Ovary (tissue), 9 donors: ENCODE measurements around the gene FAM114A2. TPM values are rescaled to one million over a fixed set of nuclear protein-coding genes. Genes with fewer than 3 reads are reported as not detected.

Experiments used
- DNase-seq, 5 donors: peaks; one replicate each; pipeline ENCODE4 v3.0.0-alpha.2; 2019 to 2020
- H3K27ac ChIP-seq, 2 donors: fragments of 200-600 bp; one replicate each; pipeline versions ENCODE4 v1.5.1 to v1.8.0; 2019 to 2022
- H3K27me3 ChIP-seq: fragments of 200-600 bp; one replicate; pipeline ENCODE4 v1.8.0; 2022
- H3K36me3 ChIP-seq: fragments of 200-600 bp; sonication (generic); one replicate; pipeline ENCODE4 v1.5.1; 2019
- H3K4me1 ChIP-seq: one replicate; pipeline ENCODE4 v1.8.1; 2013; ENCODE audit warnings: mild to moderate bottlenecking, moderate library complexity; ENCODE audit not compliant: insufficient read depth
- H3K4me3 ChIP-seq: fragments of 200-600 bp; sonication (generic); one replicate; pipeline ENCODE4 v1.5.1; 2017
- H3K9me3 ChIP-seq, 2 donors: fragments of 200-600 bp in 1 of 2; sonication (generic) in 1 of 2; one replicate each; pipeline versions ENCODE4 v1.5.1 to v1.8.1; 2013 to 2019; ENCODE audit warnings: mild to moderate bottlenecking in 1 of 2, moderate library complexity in 1 of 2
- CTCF ChIP-seq, 3 donors: fragments of 450-650 bp in 2 of 3; fragments of 200-600 bp in 1 of 3; IDR thresholded peaks; one replicate each; pipeline versions ENCODE4 v1.5.1 to v1.8.0; 2016 to 2022; ENCODE audit warnings: antibody characterized with exemption in 3 of 3, mild to moderate bottlenecking in 1 of 3
- EP300 ChIP-seq: sonication (generic); formaldehyde crosslinking; IDR thresholded peaks from one replicate; pipeline ENCODE4 v1.6.1; 2017; ENCODE audit warnings: antibody characterized with exemption
- POLR2A ChIP-seq: fragments of 450-650 bp; IDR thresholded peaks from one replicate; pipeline ENCODE4 v1.6.1; 2017; ENCODE audit warnings: antibody characterized with exemption, mild to moderate bottlenecking, moderate library complexity
- WGBS, 3 donors: extraction: QIAGEN DNeasy Blood & Tissue Kit in 1 of 3; methylation state at CpG; one replicate each; pipeline versions ENCODE4 v1.1.5 to v1.1.7; 2013 to 2017; 5-methylcytosine and 5-hydroxymethylcytosine counted together
- intact Hi-C, 4 donors: fragments of 100-400 bp; cut with DNase I; formaldehyde crosslinking; loops; one replicate each; pipeline versions ENCODE4 v1.11.0 to v1.15.1; 2022 to 2023
- polyA plus RNA-seq, 2 donors: library from polyadenylated mRNA; stranded (reverse); fragments of 200-250 nt in 1 of 2; fragments of 350-450 nt in 1 of 2; fragmentation: Illumina TruSeq in 1 of 2; extraction: RNeasy Lipid Tissue Mini Kit (QIAGEN cat#74804) in 1 of 2; gene quantifications; one replicate each; pipeline ENCODE4 v1.2.3, GENCODE V29; 2013 to 2014
- total RNA-seq, 7 donors: library from RNA; depleted of rRNA in 2 of 7; stranded (reverse); fragments of >200 nt in 2 of 7; fragmentation: NEBNext Ultra II Directional in 3 of 7; extraction: Animal tissue kit (Norgen Biotek cat#: 25700) in 3 of 7; gene quantifications; one replicate each; pipeline versions ENCODE4 v1.1.0 to v1.2.4, GENCODE V29; 2016 to 2023
- donor health status: DM: no; HTN: no; CAD: no; lungs with moderate emphysema.
- donor health status: DM: no; HTN: no; CAD: no.
- donor health status: Bipolar disorder and iron deficiency.
- donor health status: DM: yes; HTN: yes; CAD: no.
- donor health status: DM: no; HTN: no; CAD: no.
- donor health status: DM: yes; HTN: yes; CAD: no.

FAM114A2 gene
- total and polyA plus RNA-seq, 9 donors, result 9.6 to 63.3 (median 33.1) TPM

DNA sequence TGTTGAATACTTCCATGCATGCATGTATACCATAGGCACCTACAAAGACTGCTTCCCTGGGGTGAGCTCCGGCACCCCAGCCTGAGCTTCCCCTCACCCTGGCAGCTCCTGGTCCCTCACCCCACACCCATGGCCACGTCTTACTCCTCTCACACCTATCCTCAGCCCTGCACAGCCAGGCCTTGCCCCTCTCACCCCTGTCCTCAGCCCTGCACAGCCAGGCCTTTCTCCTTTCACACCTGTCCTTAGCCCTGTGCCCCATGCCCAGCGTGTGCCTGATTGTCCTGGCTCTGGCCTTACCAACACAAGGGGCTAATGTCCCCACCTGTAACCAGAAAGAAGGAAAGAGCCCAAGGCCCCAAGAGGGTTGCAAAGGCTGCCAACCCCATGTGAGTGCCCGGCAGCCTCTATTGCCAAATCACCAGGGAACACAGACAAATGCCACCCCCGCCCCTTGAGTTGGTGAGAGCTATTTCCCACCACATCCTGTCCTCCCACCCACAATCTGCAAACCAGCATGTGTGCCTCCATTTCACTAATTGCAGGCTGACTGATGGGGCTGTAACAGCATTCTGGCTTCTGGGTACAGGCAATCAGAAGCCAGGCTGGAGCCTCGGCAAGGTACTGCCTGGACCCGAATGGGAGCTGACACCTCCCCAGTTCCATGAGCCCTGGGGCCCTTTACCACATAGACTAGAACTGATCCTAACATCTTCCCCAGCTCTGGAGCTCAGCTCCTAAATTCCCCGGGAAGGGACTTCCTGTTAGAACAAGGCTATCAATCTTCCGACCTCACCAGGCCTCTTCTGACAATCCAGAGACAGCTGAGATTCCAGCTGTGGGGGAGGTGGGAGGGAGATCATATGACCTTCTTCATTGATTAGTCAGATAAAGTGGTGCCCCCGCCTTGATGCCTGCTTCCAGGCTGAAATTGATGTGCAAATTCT, 78.2 kb downstream of the FAM114A2 start:
- H3K4me3 ChIP-seq, result no peak overlapping the region
- no peaks in the 10 kb centered on the region for H3K36me3 ChIP-seq
- no peaks in the 10 kb centered on the region for H3K27me3 ChIP-seq
- DNase-seq, result no peak
- WGBS, 3 donors, result 76 to 81% (median 79%) methylated on average over 10 of the region's 10 CpGs
- H3K4me1 ChIP-seq, result peaks cover 2% of the 10 kb centered on the region
- intact Hi-C loops, result loop anchor here (10.0 kb wide), 2 partner anchors 466 to 1426 kb away; partner anchors contain the start of gene GRIA1 (in 1 of the 4)
- TF ChIP-seq CTCF (IDR thresholded peaks at IDR 0.05), result no peak
- TF ChIP-seq EP300, result no peak
- no peak for TF ChIP-seq POLR2A
- H3K27ac ChIP-seq, result no peak overlapping the region
- no peaks in the 10 kb centered on the region for H3K9me3 ChIP-seq

DNA sequence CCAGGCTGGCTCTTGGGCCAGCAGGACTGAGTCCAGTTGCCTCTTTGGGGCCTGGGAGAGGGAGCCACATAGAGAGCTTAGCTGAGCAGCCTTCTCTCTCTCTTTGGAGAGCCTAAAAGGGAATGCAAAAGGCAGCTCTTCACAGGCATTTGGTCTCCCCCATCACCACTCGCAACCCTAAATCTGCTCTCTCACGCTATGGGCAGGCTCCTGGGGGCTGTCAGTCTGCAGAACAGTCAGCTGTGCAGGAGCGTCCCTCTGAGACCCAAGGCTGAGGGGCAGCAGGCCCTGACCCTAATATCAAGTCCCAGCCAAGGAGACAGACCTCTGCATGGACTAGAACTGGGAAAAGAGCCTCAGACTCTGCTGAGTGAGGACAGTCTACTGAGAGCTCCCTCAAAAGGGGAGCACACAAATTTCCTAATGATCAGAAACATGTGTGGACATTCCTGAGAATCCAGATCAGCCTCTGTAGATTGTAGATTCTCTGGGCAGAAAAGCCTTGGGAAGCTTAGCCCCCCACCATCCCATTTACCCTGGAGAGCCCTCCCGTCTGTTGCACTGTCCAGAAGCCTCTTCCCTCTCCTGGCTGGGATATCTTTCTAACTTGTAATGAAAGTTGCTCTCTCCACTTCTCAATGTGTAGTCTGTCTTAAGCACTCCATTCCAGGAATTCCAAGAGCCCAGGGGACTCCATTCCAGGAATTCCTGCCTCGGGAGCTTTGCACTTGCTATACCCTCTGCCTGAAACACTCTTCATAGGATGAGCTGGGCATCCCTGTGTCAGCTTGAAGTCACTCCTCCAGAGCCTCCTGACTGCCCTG, 79.4 kb downstream of the FAM114A2 start:
- Histone ChIP-seq H3K9me3 (no peaks in the 10 kb centered on the region), H3K36me3 (no peaks in the 10 kb centered on the region), H3K4me3 (no peak overlapping the region), H3K27ac (no peak overlapping the region), H3K4me1 (no peaks in the 10 kb centered on the region), H3K27me3 (no peaks in the 10 kb centered on the region)
- no peak for DNase-seq
- TF ChIP-seq POLR2A (no peak), EP300 (no peak), CTCF (IDR thresholded peaks at IDR 0.05) (no peak)
- intact Hi-C loops, result no loop called here
- WGBS, 3 donors, result 29 to 36% (median 33%) methylated on average over 5 of the region's 5 CpGs

GRCh38 chr5:153957205-153957604, 81.5 kb downstream of the FAM114A2 start:
- Histone ChIP-seq H3K36me3 (no peaks in the 10 kb centered on the region), H3K27me3 (no peaks in the 10 kb centered on the region), H3K9me3 (no peaks in the 10 kb centered on the region), H3K27ac (no peak overlapping the region), H3K4me3 (no peak overlapping the region), H3K4me1 (no peaks in the 10 kb centered on the region)
- TF ChIP-seq CTCF (IDR thresholded peaks at IDR 0.05) (no peak), POLR2A (no peak), EP300 (no peak)
- DNase-seq, result no peak
- intact Hi-C loops, result no loop called here
- 61 to 80% (median 65%) methylated on average over 4 of the region's 4 CpGs for WGBS, 3 donors

DNA sequence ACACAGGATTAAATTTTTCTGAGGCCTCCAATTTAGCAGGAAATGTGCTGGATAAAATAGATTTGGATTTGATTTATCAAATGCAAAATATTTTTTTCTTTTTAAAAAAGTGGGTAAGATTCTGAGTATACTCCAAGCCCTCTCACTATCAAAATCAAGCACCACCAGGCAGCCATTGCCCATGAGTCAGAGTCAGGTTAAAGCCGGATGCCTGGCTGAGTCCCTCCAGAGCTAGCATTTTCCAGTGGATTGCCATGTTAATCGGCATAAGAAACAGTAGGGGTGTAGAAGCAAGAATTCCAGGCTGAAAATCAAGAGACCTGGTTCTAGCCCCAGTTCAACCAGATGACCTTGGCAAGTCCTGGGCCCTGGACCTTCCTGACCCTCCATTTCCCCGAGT, 85.3 kb downstream of the FAM114A2 start:
- 75 to 88% (median 82%) methylated on average over 3 of the region's 3 CpGs for WGBS, 3 donors
- Histone ChIP-seq H3K27ac (no peak overlapping the region), H3K4me3 (no peak overlapping the region), H3K4me1 (no peaks in the 10 kb centered on the region), H3K36me3 (no peaks in the 10 kb centered on the region), H3K27me3 (no peaks in the 10 kb centered on the region), H3K9me3 (no peaks in the 10 kb centered on the region)
- DNase-seq, result no peak
- TF ChIP-seq EP300, result no peak
- no peak for TF ChIP-seq POLR2A
- no peak for TF ChIP-seq CTCF (IDR thresholded peaks at IDR 0.05)
- intact Hi-C loops, result no loop called here
